Breast epithelium (tissue), 4 donors: ENCODE measurements around the gene SFMBT1. TPM values are rescaled to one million over a fixed set of nuclear protein-coding genes. Genes with fewer than 3 reads are reported as not detected.

Experiments used
- DNase-seq, 2 donors: peaks; one replicate each; pipeline ENCODE4 v3.0.0-alpha.2; 2019; ENCODE audit warnings: low spot score in 2 of 2
- H3K27ac ChIP-seq, 2 donors: fragments of 200-600 bp; sonication (generic) in 1 of 2; one replicate each; pipeline ENCODE4 v1.5.1; 2016 to 2019; ENCODE audit warnings: mild to moderate bottlenecking in 1 of 2
- H3K27me3 ChIP-seq, 2 donors: fragments of 200-600 bp; sonication (generic) in 1 of 2; one replicate each; pipeline versions ENCODE4 v1.5.1 to v1.6.0; 2017 to 2019; ENCODE audit warnings: control low read depth in 1 of 2, mild to moderate bottlenecking in 1 of 2
- H3K36me3 ChIP-seq: fragments of 200-600 bp; one replicate; pipeline ENCODE4 v1.5.1; 2019
- H3K4me1 ChIP-seq, 2 donors: fragments of 200-600 bp; sonication (generic); one replicate each; pipeline ENCODE4 v1.5.1; 2016 to 2019; ENCODE audit warnings: control low read depth in 1 of 2
- H3K4me3 ChIP-seq, 3 donors: fragments of 200-600 bp; sonication (generic); 1 replicate in 2 of 3; 2 replicates in 1 of 3; pipeline ENCODE4 v1.5.1; 2016 to 2019; ENCODE audit warnings: mild to moderate bottlenecking in 3 of 3, moderate library complexity in 2 of 3
- H3K9me3 ChIP-seq, 2 donors: fragments of 200-600 bp; sonication (generic) in 1 of 2; one replicate each; pipeline ENCODE4 v1.5.1; 2016 to 2019; ENCODE audit warnings: control low read depth in 1 of 2
- POLR2A ChIP-seq: fragments of 450-650 bp; IDR thresholded peaks from one replicate; pipeline ENCODE4 v1.6.1; 2016; ENCODE audit warnings: antibody characterized with exemption, mild to moderate bottlenecking, moderate library complexity
- POLR2AphosphoS5 ChIP-seq, 3 donors: sonication (generic); formaldehyde crosslinking; IDR thresholded peaks; one replicate each; pipeline ENCODE4 v1.6.1; 2017; ENCODE audit warnings: antibody characterized with exemption in 3 of 3
- intact Hi-C: fragments of 100-400 bp; cut with DNase I; formaldehyde crosslinking; loops from one replicate; pipeline ENCODE4 v1.15.1; 2023; ENCODE audit warnings: low total_unique reads
- total RNA-seq, 3 donors: library from RNA; depleted of rRNA; stranded (reverse); fragments of >200 nt; gene quantifications; one replicate each; pipeline ENCODE4 v1.1.0, GENCODE V29; 2016
- TF ChIP-seq, protein P1 (sequence below), 3 donors: fragments of 450-650 bp; IDR thresholded peaks; one replicate each; pipeline ENCODE4 v1.5.1; 2016 to 2017; ENCODE audit warnings: antibody characterized with exemption in 3 of 3, mild to moderate bottlenecking in 3 of 3, moderate library complexity in 3 of 3

SFMBT1 gene
- total RNA-seq, 3 donors from 2014 or later = 17.9 to 35.1 (median 30.2) TPM

DNA sequence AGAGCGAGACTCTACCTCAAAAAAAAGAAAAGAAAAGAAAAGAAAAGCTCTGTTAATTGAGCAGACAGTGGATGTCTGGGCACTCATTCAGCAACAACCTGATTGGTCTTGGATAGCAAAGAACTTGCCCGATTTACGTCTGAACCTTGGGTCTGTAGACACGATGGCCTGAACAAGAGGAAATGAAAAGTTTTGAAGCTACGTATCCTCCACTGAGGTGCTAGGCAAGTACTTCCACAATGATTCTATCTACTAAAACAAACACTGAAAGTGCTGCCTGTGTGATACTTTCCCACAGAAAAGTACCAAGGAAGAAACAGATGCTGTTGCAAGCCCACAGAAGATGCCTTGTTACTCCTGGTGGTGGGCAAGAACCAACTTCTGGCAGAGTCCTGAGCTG lies 189.2 kb downstream of the SFMBT1 start:
- no peak for DNase-seq
- intact Hi-C loops = no loop called here
- no peak overlapping the region for H3K27ac ChIP-seq

DNA sequence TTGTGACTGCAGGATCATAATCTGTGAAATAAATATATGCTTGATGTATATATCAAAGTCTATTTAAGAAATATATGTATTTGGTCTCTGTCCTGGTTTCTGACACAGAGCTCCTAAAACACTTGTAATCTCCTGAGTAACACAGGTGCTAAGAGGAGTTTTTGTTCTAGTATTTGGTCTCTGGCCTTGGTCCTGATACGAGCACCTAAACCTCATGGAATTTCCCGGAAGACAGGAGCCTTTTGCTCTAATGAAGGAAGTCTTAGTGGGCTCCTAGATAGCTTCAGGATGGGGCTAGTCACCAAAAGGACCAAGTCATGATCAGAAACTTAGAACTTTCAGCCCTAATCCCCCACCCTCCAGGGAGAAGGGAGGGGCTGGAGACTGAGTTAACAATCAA lies 191.9 kb downstream of the SFMBT1 start:
- H3K9me3 ChIP-seq = no peaks in the 10 kb centered on the region
- H3K4me3 ChIP-seq = no peak overlapping the region
- no peaks in the 10 kb centered on the region for H3K27me3 ChIP-seq
- H3K36me3 ChIP-seq = no peaks in the 10 kb centered on the region
- TF ChIP-seq, protein P1, sequence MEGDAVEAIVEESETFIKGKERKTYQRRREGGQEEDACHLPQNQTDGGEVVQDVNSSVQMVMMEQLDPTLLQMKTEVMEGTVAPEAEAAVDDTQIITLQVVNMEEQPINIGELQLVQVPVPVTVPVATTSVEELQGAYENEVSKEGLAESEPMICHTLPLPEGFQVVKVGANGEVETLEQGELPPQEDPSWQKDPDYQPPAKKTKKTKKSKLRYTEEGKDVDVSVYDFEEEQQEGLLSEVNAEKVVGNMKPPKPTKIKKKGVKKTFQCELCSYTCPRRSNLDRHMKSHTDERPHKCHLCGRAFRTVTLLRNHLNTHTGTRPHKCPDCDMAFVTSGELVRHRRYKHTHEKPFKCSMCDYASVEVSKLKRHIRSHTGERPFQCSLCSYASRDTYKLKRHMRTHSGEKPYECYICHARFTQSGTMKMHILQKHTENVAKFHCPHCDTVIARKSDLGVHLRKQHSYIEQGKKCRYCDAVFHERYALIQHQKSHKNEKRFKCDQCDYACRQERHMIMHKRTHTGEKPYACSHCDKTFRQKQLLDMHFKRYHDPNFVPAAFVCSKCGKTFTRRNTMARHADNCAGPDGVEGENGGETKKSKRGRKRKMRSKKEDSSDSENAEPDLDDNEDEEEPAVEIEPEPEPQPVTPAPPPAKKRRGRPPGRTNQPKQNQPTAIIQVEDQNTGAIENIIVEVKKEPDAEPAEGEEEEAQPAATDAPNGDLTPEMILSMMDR (IDR thresholded peaks at IDR 0.05) = no peak
- TF ChIP-seq POLR2AphosphoS5 (IDR thresholded peaks at IDR 0.05) (no peak), POLR2A (no peak)
- no peak for DNase-seq
- no peaks in the 10 kb centered on the region for H3K4me1 ChIP-seq
- intact Hi-C loops = no loop called here
- H3K27ac ChIP-seq = no peak overlapping the region

More for the DNA sequence above, 189.2 kb downstream of the SFMBT1 start:
- H3K4me1 ChIP-seq = no peaks in the 10 kb centered on the region
- H3K9me3 ChIP-seq = no peaks in the 10 kb centered on the region
- no peaks in the 10 kb centered on the region for H3K27me3 ChIP-seq
- H3K4me3 ChIP-seq = no peak overlapping the region
- no peak for TF ChIP-seq POLR2A
- no peak for TF ChIP-seq POLR2AphosphoS5 (IDR thresholded peaks at IDR 0.05)
- TF ChIP-seq, protein P1 (IDR thresholded peaks at IDR 0.05) = no peak
- H3K36me3 ChIP-seq = no peaks in the 10 kb centered on the region

Other genes with a start within 250 kb of the SFMBT1 start
- 1 to 10 TPM; 5.6 to 9.5 (median 5.8) TPM for gene ITIH4, start 215.4 kb downstream of the SFMBT1 start, total RNA-seq
- 10 to 100 TPM in 1 of 3 donors, 1 to 10 TPM in 2; 5.9 to 13.0 (median 6.9) TPM for gene MUSTN1, start 211.1 kb downstream of the SFMBT1 start, total RNA-seq
- 10 to 100 TPM; 14.0 to 18.7 (median 14.7) TPM for gene STIMATE, start 148.5 kb downstream of the SFMBT1 start, total RNA-seq
- 10 to 100 TPM in 2 of 3 donors, 1 to 10 TPM in 1; 9.5 to 11.7 (median 10.1) TPM for gene RFT1, start 84.4 kb upstream of the SFMBT1 start, total RNA-seq
- 10 to 100 TPM; 14.0 to 36.8 (median 15.1) TPM for gene PRKCD, start 115.1 kb upstream of the SFMBT1 start, total RNA-seq
- 100 to 1,000 TPM; 130 to 273 (median 131) TPM for gene TKT, start 209.9 kb upstream of the SFMBT1 start, total RNA-seq